Measurements from ENCODE around the gene PIGA.

The PIGA gene

GRCh38 chrX:15335135-15336022 is at the start of gene PIGA:
PIGA (minus strand) TSS chrX:15335523; CDS start chrX:15331930, 3,593 bp downstream.
- DNase-seq (ENCODE audit: low read depth in 2 of 2), result peak; percentile 85 to 87

GRCh38 chrX:15384304-15384703 is 49.0 kb upstream of the PIGA start, which contains the start of gene VEGFD:
VEGFD (minus strand) TSS chrX:15384413; CDS start chrX:15383946, 467 bp downstream.
- DNase-seq (ENCODE audit: low read depth in 2 of 2), result no peak

GRCh38 chrX:15382813-15383212 is 47.5 kb upstream of the PIGA start:
- DNase-seq (ENCODE audit: low read depth in 2 of 2), result no peak

GRCh38 chrX:15376956-15377355 is 41.6 kb upstream of the PIGA start:
- DNase-seq (ENCODE audit: low read depth in 2 of 2), result no peak

- no peak for DNase-seq (ENCODE audit: low read depth in 2 of 2)
These were observed 38.7 kb upstream of the PIGA start for GRCh38 chrX:15373976-15374375.

GRCh38 chrX:15366506-15367352 is 31.4 kb upstream of the PIGA start:
- DNase-seq (ENCODE audit: low read depth in 2 of 2), result no peak

GRCh38 chrX:15359701-15360100 is 24.4 kb upstream of the PIGA start:
- no peak for DNase-seq (ENCODE audit: low read depth in 2 of 2)

GRCh38 chrX:15358533-15358932 is 23.2 kb upstream of the PIGA start:
- no peak for DNase-seq (ENCODE audit: low read depth in 2 of 2)

GRCh38 chrX:15356444-15356843 is 21.1 kb upstream of the PIGA start:
- DNase-seq (ENCODE audit: low read depth in 2 of 2), result no peak

- no peak for DNase-seq (ENCODE audit: low read depth in 2 of 2)
These were observed 15.1 kb upstream of the PIGA start for GRCh38 chrX:15350329-15350996.

GRCh38 chrX:15349046-15349445 is 13.7 kb upstream of the PIGA start:
- DNase-seq (ENCODE audit: low read depth in 2 of 2), result no peak

GRCh38 chrX:15345976-15346375 is 10.7 kb upstream of the PIGA start:
- no peak for DNase-seq (ENCODE audit: low read depth in 2 of 2)

GRCh38 chrX:15344106-15344505 is 8.8 kb upstream of the PIGA start:
- no peak for DNase-seq (ENCODE audit: low read depth in 2 of 2)

- DNase-seq (ENCODE audit: low read depth in 2 of 2), result no peak
These were observed 7.8 kb upstream of the PIGA start for GRCh38 chrX:15343075-15343476.

- no peak for DNase-seq (ENCODE audit: low read depth in 2 of 2)
These were observed 5.5 kb upstream of the PIGA start for GRCh38 chrX:15340867-15341266.

- DNase-seq (ENCODE audit: low read depth in 2 of 2), result peak; percentile 9 to 12
These were observed 695 bp upstream of the PIGA start for GRCh38 chrX:15336023-15336413.

- DNase-seq (ENCODE audit: low read depth in 2 of 2), result no peak
These were observed 762 bp downstream of the PIGA start for GRCh38 chrX:15334561-15334960.

- no peak for DNase-seq (ENCODE audit: low read depth in 2 of 2)
These were observed 6.5 kb downstream of the PIGA start for GRCh38 chrX:15328821-15329220.

- DNase-seq (ENCODE audit: low read depth in 2 of 2), result no peak
These were observed 7.2 kb downstream of the PIGA start for GRCh38 chrX:15328131-15328530.

GRCh38 chrX:15322472-15322871 is 12.9 kb downstream of the PIGA start:
- no peak for DNase-seq (ENCODE audit: low read depth in 2 of 2)

GRCh38 chrX:15322072-15322471 is 13.3 kb downstream of the PIGA start:
- no peak for DNase-seq (ENCODE audit: low read depth in 2 of 2)

GRCh38 chrX:15321447-15321846 is 13.9 kb downstream of the PIGA start:
- DNase-seq (ENCODE audit: low read depth in 2 of 2), result no peak
